Measurements from ENCODE around the gene ERBB4.

GRCh38 chr2:211864328-211864727 lies 674.3 kb downstream of the ERBB4 start:
- no peak for TF ChIP-seq ZC3H10 (CRISPR knock-in tag; IDR thresholded peaks at IDR 0.05)
- TF ChIP-seq CREB5 (CRISPR knock-in tag; IDR thresholded peaks at IDR 0.05; ENCODE audit: low read depth) = no peak

Data from SK-N-SH treated with all-trans-retinoic acid at 6 μM for 48 hours (cell line).